SK-MEL-5 (cell line): ENCODE data around the gene MORN5. TPM values are rescaled to one million over a fixed set of nuclear protein-coding genes. Genes with fewer than 3 reads are reported as not detected.
A peak's percentile ranks its signal among the peaks of the same experiment; 100 is the strongest.

Source experiments
- DNase-seq: peaks from one replicate; pipeline ENCODE4 v3.0.0-alpha.2; 2016; ENCODE audit warnings: low read depth, low spot score
- in situ Hi-C: cut with HindIII; loops from 2 replicates; pipeline ENCODE4 v1.10.0; 2016; ENCODE audit warnings: low sequenced_read_pairs, high pct_unique_total_duplicates, low pct_unique_long_range_greater_than_20kb
- total RNA-seq: library from RNA; depleted of rRNA; stranded (reverse); fragments of >200 nt; shearing (Covaris generic); gene quantifications from 2 replicates; pipeline ENCODE4 v1.2.3, GENCODE V29; 2014

The MORN5 gene
- total RNA-seq, 1 experiment from 2014 or later = 0.32 TPM

DNA sequence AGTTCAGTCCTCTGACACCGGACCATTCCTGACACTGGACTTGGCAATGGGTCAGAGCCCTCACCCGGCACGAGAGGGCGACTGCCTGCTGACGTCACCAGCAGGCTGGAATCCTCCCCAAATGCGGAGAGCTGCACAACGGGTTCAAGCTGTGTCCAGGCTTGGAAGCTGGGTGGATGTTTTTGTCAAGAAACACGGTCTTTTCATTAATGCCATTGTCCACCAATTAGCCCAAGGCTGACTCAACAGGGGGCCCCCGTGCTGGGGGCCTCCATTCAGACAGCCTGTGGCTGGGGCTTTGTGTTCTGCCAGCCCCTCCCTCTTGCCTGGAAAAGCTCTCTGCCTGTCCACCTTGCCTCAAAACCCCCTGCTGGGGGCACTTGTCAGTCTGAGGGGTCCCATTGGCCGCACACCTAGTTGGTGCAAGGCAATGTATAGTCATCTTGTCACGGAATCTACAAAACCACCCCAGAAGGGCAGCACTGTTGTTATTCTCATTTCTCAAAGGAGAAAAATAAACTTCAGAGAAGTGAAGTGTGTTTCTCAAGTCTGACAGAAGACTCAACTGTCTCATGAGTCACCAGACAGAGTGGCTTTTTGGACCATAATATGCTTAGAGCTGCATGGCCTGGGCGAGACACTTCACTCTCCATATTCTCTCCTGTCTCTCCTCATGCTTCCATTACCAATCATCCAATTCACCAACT is 24.7 kb upstream of the MORN5 start:
- no peak for DNase-seq
- in situ Hi-C loops = no loop called here

DNA sequence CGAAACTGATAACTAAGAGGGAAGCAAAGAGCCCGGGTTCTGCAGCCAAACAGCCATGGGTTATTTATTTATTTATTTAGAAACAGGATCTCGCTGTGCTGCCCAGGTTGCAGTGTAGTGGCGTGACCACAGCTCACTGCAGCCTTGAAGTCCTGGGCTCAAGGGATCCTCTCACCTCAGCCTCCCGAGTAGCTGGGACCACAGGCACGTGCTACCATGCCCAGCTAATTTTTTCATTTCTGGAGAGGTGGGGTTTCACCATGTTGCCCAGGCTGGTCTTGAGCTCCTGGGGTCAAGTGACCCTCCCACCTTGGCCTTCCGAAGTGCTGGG is 24.2 kb upstream of the MORN5 start:
- no peak for DNase-seq
- in situ Hi-C loops = no loop called here

DNA sequence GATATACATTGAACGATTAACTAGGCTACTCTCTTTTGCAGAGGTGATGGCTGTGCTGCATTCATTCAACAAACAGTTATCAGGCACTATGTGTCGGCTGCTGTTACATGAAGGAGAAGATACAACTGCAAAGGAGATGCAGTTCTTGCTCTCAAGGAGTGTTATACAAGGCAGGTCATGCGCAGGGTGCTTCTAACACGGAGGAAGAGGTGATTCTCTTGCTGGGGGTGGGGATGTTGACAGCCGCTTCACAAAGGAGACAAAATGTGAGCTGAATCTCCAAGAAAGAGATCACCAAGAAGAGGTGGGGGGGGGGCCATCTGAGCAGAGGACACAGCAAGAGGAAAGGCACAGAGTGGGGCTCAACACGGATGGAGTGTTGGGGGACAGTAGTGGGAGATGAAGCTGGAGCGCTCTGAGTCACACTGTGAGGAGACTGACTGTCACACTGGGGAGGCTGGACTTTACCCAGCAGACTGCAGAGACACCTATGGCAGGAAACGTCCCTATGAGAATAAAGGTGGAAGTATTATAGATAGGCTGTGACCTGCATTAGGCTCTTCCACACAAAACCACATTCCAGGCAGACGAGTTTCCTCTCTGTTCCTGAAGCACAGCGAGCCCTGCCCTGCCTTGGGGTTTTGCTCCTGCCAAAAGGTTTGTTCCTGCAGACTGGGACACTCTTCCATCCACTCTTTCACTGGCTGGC is 21.0 kb upstream of the MORN5 start:
- DNase-seq = no peak
- in situ Hi-C loops = no loop called here

DNA sequence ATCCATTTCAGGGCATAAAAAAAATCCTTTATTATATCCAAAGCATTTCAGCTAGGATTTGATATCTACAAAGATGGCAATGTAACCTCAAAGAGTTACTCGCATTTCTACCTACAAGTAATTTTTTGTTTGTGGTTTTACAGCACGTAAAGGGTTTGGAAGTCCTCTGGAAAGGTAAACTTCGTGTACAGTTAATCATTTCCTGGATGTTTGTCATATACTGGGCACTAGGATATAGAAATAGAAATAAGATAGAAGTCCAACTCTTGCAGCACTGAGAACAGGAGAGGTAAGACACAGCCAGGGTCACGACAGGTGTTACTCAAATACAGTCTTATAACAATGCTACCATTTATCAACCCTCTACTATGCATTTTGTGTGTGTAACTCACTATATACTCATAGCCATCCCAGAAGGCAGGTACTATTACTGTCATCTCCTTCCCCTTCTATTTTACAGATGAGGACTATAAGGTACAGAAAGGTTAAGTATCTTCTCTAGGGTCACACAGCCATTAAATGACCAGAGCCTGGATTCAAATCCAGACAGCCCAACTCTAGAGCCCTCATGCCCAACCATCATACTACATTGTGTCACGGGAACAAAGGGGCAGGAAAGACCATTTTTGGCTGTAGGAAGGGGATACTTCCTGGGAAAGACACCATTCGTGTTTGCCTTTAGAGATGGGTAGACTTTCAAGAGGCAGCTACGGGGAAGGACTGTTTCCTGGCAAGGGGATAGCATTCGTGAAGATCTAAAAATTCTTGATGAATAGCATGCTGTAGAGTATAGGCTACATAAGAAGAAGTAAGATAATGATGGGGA is 19.1 kb upstream of the MORN5 start:
- DNase-seq = no peak
- in situ Hi-C loops = no loop called here

DNA sequence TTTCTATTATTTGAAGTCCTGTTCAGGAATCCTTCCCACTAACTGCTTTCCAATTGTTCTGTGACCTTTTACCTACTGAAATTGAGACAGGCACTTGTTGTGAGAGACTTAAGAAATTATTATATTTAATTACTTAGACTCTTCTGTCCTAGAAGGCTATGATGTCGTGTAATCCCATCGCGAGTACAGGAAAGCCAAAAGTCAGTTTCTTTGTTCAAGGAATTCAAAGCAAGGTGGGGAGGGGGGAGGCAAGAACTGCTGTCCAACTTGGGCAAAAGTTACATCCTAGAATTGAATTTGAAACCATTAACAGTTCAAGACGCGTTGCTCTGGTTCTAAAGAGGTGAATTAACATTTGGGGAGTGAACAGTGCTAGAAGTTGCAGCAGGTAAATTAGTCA is 18.0 kb upstream of the MORN5 start:
- in situ Hi-C loops = no loop called here
- DNase-seq = no peak

DNA sequence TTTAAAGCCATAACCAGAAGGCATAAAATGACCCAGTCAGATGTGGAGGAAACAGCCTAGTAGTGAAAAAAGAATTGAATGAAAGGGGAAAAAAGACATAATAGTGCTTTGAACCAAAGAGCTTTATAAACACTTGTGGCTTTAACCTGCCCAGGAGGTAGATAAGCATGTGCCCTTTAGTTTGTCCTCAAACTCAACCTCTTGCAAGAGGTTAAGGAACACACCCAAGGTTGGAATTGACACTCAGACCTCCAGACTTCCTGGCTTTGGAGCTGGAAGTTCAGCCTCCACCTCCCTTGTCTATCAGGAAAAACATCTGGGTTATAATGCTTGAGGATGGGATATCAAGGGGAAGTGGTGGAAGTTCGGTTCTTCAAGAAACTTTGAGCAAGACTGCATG is 16.4 kb upstream of the MORN5 start:
- in situ Hi-C loops = no loop called here
- DNase-seq = no peak

DNA sequence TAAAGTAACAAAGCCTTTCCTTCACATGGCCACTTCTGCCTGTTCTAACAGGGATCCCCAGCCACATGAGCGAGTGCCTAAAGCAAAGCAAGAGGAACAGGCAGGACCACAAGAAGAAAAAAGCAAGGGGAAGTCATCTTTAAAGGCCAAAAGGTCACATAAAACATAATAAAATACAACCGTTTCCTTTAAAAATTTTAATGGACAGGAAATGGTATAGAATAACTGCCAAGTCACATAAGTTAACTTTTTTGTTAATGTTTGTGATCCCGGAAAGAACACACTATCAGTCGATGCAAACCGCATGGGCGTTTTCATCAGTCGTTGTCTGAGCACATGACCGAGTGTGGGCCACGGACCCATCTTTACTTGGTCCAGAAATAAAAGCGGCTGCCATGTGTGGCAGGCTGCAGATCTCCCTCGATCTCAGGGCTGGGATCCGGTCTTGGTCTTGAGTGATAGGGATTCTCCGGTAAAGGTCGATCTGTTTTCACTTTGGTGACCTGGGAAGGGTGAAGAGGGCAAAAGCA is 15.8 kb upstream of the MORN5 start:
- no peak for DNase-seq
- in situ Hi-C loops = no loop called here

DNA sequence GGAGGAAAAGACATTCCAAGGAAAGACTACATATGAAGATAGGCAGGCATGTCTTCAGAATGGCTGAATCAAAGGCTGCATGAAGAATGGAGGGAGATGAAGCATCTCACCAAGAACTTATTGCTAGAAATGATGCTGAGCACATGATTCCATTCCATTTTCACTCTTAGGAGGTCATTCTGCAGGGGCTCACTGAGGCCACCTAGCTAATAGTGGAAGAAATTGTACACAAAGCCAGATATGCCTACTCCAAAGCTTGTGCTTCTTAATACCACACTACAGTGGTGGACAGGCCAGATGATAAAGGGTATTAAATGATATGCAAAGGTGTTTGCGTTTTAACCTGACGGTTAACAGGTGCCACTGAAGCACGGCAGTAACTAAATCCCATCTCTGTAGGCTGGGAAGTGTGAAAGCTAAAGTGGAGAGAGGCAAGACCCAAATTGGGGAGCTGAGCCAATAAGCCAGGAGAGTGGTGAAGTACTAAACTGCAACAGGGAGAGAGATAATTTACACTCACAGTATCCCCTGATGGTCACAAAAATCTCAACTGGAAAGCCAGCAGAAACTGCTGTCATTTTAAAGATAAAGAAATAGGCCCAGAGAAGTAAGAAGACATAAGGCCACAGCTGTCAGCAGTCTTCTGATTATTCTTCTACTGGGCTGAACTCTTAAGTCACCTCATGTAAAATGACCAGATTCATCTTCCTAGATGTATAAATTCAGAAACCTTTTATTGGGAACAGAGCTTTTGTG is 14.7 kb upstream of the MORN5 start:
- in situ Hi-C loops = no loop called here
- peak; percentile 57 for DNase-seq

DNA sequence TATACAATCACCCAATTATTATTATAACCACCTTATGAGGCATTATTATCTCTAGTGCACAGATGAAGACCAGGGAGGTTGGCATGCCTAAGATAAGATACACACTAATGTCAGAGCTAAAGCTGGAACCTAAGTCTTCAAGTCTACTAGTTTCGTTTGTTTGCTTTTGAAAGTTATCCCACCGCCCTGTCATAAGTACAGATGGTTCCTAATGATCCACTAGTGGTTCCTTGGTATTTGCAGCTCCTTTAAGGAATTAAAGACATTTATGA is 14.2 kb upstream of the MORN5 start:
- DNase-seq = no peak
- in situ Hi-C loops = no loop called here

DNA sequence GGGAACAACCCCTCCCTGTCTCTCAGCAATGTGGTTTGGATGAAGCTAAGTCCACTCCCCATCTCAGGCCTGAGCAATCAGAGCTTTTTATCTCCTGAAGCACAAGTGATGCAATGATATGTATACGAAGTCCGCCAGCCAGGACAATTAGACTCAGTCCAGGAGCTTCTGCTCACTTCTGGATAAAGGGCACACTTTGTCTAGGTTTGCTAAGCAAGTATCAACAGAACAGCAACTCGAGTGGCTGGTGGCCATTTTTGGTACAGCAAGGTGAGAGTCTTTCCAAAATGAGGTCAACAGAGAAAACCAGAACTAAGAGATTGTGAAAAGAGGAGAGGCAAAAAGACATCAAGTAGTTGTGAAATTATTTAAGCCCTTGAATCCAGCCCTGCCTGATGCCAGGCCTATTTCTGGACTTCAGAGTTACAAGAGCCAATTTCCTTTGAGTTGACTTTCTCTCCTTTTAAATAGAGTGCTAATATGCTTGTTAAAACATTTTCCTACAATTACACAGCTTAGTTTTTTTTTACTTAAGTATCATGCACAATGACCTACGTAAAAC is 8.4 kb upstream of the MORN5 start:
- DNase-seq = peak; percentile 9
- in situ Hi-C loops = no loop called here

DNA sequence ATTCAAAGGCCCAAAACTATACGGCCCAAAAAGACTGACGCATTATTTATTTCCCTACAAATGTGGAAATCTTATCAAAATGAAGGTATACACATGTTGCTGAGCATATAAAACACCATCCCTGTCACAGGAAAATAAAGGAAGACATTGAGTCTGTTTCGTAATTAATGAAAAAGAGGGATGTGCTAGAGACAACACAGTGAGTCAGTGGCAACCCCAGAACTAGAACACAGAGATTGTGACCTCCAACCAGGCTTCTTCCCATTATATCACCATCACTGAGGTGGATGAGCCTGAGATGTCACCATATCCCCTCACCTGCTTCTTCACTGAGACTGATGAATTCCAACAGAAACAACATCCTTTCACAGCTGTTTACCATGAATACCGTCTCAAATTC is 3.9 kb upstream of the MORN5 start:
- in situ Hi-C loops = no loop called here
- no peak for DNase-seq

DNA sequence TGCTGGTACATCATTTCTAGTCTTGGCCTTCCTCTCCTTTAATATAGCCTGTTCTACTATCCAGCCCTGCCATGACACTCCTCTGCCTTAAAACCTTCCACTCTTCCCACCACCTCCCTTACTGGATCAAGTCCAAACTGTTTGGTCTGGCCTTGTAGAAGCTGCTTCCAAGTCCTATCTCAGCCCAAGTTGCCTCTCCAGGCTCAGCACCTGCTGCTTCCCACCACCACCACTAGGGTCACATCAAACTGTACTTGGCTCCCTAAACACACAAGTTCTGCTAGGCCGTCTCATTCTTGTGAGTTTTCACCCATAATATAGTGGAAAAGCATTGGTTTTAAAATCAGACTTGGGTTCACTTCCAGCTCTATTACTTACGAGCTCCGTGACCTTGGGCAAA is 1.5 kb upstream of the MORN5 start:
- in situ Hi-C loops = no loop called here
- DNase-seq = peak; percentile 77

DNA sequence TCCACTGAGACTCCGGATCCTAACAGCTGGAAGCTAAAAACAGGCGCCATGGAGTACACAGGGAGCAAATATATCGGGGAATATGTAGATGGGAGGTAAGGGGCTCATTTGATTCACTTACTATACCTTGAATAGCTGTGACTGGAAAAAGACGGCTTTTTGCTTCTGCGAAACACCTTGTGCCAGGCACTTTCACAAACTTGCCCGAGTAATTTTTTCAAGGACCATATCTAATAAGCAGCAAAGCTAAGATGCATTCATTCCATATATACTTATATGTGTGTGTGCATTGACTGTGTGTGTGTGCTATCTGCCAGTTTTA is 178 bp downstream of the MORN5 start:
- no peak for DNase-seq
- in situ Hi-C loops = no loop called here

DNA sequence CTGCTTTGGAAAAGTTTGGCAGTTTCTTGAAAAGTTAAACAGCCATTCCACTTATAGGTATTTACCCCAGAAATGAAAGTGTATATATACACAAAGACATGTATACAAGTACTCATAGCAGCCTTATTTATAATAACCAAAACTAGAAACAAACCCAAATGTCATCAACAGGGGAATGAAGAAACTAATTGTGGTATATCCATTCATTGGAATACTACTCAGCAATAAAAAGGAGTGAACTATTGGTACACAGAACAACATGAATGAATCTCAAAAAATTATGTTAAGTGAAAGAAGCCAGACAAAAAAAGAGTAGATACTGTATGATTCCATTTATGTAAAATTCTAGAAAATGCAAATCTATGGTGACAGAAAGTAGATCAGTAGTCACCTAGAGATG is 2.7 kb downstream of the MORN5 start:
- no peak for DNase-seq
- in situ Hi-C loops = no loop called here

DNA sequence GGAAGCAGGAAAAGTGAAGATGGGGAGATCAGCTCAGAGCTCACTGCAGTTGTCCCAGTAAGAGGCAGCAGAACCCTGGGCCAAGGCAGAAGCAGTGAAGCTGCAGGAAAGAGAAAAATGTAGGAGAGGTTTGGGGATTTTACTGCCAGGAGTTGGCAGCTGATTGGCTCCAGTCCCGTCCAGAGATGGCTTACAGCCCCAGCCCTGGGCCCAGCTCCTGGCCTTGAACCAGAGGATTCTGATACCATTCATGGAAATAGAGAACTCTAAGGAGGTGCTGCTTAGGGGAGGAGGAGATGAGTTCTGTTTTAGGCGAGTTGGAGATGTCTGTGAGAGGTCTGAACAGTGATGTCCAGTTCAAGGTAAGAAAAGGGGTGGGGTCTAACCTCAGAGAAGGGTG is 4.6 kb downstream of the MORN5 start:
- no peak for DNase-seq
- in situ Hi-C loops = no loop called here

DNA sequence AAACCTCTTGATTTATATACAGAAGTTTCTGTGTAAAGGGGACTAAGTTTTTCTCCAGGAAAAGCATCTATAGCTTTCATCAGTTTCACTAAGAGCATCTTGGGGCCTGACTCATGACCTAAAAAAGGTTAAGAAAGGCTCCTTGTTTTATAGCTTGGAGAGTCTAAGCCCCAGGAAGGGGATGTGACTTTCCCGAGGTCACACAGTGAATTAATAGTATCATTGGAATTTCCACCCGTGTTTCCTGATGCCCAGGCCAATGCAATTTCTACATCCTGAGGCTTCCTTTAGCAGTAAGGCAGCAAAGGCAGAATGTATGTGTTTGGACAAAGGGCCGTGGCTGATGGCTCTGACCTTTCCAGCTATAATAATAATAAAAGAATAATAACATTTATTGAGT is 8.6 kb downstream of the MORN5 start:
- in situ Hi-C loops = no loop called here
- DNase-seq = peak; percentile 41

DNA sequence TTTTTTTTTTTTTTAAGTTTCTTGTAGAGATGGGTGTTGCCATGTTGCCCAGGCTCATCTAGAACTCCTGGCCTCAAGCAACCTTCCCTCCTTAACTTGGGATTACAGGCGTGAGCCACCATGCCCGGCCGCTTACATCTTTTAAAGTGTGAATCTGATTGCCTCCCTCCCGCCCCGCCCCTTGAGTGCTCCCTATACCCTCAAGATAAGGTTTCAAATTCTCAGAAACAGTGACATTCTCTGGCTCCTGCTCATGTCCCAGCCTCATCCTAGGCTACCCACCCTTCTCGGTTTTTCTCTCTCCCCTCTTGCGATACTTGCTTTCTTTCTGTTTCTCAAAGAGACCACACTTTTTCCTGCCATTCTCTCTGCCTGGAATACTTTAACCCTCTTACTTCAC is 12.4 kb downstream of the MORN5 start:
- in situ Hi-C loops = no loop called here
- no peak for DNase-seq

DNA sequence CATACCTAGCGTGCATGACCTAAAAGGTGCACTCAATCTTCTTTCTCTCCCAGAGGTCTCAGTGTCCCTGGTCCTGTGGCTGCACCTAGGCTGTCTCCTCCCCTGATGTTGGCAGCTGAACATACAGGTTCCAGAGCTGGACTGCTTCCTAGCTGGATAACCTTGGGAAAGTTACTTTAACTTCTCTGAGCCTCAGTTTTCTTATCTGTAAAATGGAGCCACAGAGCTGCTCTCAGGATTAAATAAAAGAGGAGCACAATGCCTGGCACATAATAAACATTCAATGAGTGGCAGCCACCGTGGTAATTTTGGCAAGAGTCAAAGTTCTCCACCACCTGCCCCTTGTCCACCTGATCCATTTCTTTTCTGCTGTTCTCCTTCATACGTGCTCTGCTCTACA is 14.0 kb downstream of the MORN5 start:
- DNase-seq = no peak

More for the DNA sequence above, 14.0 kb downstream of the MORN5 start:
- in situ Hi-C loops = no loop called here
